ENCODE measurements around the gene UAP1L1. TPM values are rescaled to one million over a fixed set of nuclear protein-coding genes. Genes with fewer than 3 reads are reported as not detected.

Gene UAP1L1
- polyA plus RNA-seq, 1 donor from 2014 or later = 0.21 TPM

DNA sequence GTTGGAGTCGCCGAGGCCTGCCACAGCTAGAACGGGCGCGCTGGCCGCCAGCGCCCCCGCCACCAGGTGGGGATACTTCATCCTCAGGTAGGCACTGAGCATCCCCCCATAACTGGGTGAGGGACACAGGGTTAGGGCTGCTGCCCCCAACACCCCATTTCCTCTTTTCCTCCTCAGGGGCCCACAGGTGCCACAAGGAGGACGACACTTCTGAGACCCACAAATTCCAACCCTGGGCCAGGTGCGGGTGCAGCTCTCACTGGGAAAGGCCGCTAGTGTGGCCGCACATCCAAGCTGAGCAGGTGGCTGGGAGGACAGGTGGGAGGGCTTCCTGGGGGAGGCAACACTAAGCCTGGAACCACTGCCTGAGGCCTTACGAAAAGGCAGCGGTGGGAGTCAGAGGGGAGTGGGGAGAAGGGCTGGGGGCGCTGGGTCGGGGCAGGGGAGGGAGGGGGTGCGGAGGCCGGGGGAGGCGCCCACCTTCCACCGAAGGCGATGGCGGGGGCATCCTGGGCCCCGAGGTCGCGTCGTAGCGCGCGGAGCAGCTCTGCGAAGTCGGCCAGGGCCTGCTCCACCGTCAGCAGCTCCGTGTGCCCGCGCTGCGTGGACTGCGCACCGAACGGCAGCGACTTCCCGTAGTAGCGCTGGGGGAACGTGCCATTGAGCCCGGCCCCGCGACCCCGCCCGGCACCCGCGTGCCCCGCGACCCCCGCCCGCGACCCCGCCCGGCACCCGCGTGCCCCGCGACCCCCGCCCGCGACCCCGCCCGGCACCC lies 36.3 kb downstream of the UAP1L1 start:
- no peak overlapping the region for H3K27ac ChIP-seq (ENCODE audit: low read length)
- H3K4me3 ChIP-seq (ENCODE audit: low read length) = no peak overlapping the region
- H3K9me3 ChIP-seq (ENCODE audit: low read length) = no peaks in the 10 kb centered on the region
- no peaks in the 10 kb centered on the region for H3F3A ChIP-seq (ENCODE audit: insufficient read depth, low read length, poor library complexity, severe bottlenecking)
- H3K36me3 ChIP-seq (ENCODE audit: insufficient read depth, low read length) = no peaks in the 10 kb centered on the region
- no peak overlapping the region for H2AFZ ChIP-seq (ENCODE audit: low read depth, low read length)
- H3K79me2 ChIP-seq (replicated peaks; ENCODE audit: insufficient read depth, low read length) = no peaks in the 10 kb centered on the region
- H3K27me3 ChIP-seq (ENCODE audit: insufficient read depth, low read depth, low read length) = peaks cover 10% of the 10 kb centered on the region
- TF ChIP-seq TAF1 (IDR thresholded peaks at IDR 0.05; ENCODE audit: low read depth) (no peak), POLR2AphosphoS5 (IDR thresholded peaks at IDR 0.05) (no peak), SMC3 (conservative IDR thresholded peaks at IDR 0.05; ENCODE audit: poor library complexity) (no peak), EZH2 (IDR thresholded peaks at IDR 0.05; ENCODE audit: borderline replicate concordance, insufficient read depth, low read length, poor library complexity, severe bottlenecking) (no peak), RAD21 (conservative IDR thresholded peaks at IDR 0.05) (no peak), MXI1 (conservative IDR thresholded peaks at IDR 0.05; ENCODE audit: poor library complexity, severe bottlenecking) (no peak), REST (IDR thresholded peaks at IDR 0.05; ENCODE audit: borderline replicate concordance) (no peak), EP300 (conservative IDR thresholded peaks at IDR 0.05; ENCODE audit: poor library complexity, severe bottlenecking) (no peak)
- TF ChIP-seq, protein P1, sequence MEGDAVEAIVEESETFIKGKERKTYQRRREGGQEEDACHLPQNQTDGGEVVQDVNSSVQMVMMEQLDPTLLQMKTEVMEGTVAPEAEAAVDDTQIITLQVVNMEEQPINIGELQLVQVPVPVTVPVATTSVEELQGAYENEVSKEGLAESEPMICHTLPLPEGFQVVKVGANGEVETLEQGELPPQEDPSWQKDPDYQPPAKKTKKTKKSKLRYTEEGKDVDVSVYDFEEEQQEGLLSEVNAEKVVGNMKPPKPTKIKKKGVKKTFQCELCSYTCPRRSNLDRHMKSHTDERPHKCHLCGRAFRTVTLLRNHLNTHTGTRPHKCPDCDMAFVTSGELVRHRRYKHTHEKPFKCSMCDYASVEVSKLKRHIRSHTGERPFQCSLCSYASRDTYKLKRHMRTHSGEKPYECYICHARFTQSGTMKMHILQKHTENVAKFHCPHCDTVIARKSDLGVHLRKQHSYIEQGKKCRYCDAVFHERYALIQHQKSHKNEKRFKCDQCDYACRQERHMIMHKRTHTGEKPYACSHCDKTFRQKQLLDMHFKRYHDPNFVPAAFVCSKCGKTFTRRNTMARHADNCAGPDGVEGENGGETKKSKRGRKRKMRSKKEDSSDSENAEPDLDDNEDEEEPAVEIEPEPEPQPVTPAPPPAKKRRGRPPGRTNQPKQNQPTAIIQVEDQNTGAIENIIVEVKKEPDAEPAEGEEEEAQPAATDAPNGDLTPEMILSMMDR (IDR thresholded peaks at IDR 0.05; ENCODE audit: poor library complexity, severe bottlenecking) = no peak
- H4K20me1 ChIP-seq (ENCODE audit: insufficient read depth) = no peaks in the 10 kb centered on the region
- no peak overlapping the region for H3K9ac ChIP-seq (ENCODE audit: low read length)
- no peaks in the 10 kb centered on the region for H3K9me2 ChIP-seq (ENCODE audit: insufficient read depth, low read length)
- H3K4me2 ChIP-seq (ENCODE audit: low read length) = no peak overlapping the region

DNA sequence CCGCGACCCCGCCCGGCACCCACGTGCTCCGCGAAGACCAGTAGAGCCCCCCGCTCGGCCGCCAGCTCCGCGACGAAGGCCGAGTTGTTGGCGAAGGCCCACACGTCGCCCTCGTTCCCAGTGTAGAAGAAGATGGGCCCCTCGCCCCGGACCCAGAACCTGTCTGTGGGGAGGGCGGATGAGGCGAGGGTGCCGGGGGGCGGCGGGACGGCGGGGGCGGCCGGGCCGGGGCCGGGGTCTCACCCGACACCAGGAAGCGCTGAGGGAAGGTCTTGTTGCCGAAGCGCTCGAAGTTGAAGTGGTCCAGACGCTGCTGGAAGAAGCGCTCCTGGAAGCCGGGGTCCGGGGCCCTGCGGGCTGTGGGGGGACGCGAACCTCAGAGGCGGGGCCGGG lies 36.9 kb downstream of the UAP1L1 start:
- Histone ChIP-seq H3K4me2 (ENCODE audit: low read length) (no peak overlapping the region), H3K36me3 (ENCODE audit: insufficient read depth, low read length) (no peaks in the 10 kb centered on the region), H3K9me2 (ENCODE audit: insufficient read depth, low read length) (no peaks in the 10 kb centered on the region), H3F3A (ENCODE audit: insufficient read depth, low read length, poor library complexity, severe bottlenecking) (no peaks in the 10 kb centered on the region), H3K4me3 (ENCODE audit: low read length) (peak overlapping the region; percentile 43), H3K9me3 (ENCODE audit: low read length) (no peaks in the 10 kb centered on the region), H3K27ac (ENCODE audit: low read length) (no peak overlapping the region), H3K27me3 (ENCODE audit: insufficient read depth, low read depth, low read length) (peaks cover 10% of the 10 kb centered on the region), H3K9ac (ENCODE audit: low read length) (no peak overlapping the region), H3K79me2 (replicated peaks; ENCODE audit: insufficient read depth, low read length) (no peaks in the 10 kb centered on the region), H4K20me1 (ENCODE audit: insufficient read depth) (no peaks in the 10 kb centered on the region), H2AFZ (ENCODE audit: low read depth, low read length) (no peak overlapping the region)
- no peak for TF ChIP-seq EZH2 (IDR thresholded peaks at IDR 0.05; ENCODE audit: borderline replicate concordance, insufficient read depth, low read length, poor library complexity, severe bottlenecking)
- TF ChIP-seq EP300 (conservative IDR thresholded peaks at IDR 0.05; ENCODE audit: poor library complexity, severe bottlenecking) = no peak
- TF ChIP-seq, protein P1 (IDR thresholded peaks at IDR 0.05; ENCODE audit: poor library complexity, severe bottlenecking) = no peak
- no peak for TF ChIP-seq REST (IDR thresholded peaks at IDR 0.05; ENCODE audit: borderline replicate concordance)
- no peak for TF ChIP-seq SMC3 (conservative IDR thresholded peaks at IDR 0.05; ENCODE audit: poor library complexity)
- no peak for TF ChIP-seq MXI1 (conservative IDR thresholded peaks at IDR 0.05; ENCODE audit: poor library complexity, severe bottlenecking)
- no peak for TF ChIP-seq RAD21 (conservative IDR thresholded peaks at IDR 0.05)
- TF ChIP-seq POLR2AphosphoS5 (IDR thresholded peaks at IDR 0.05) = no peak
- TF ChIP-seq TAF1 (IDR thresholded peaks at IDR 0.05; ENCODE audit: low read depth) = no peak

Data from neural cell (in vitro differentiated cells).